Testis (tissue), 3 donors: Measurements from ENCODE around the gene LRRC27. TPM values are rescaled to one million over a fixed set of nuclear protein-coding genes. Genes with fewer than 3 reads are reported as not detected.

ENCODE experiments used
- DNase-seq: peaks from one replicate; pipeline ENCODE4 v3.0.0-alpha.2; 2019
- H3K27ac ChIP-seq, 2 donors: fragments of 200-600 bp; sonication (generic); one replicate each; pipeline ENCODE4 v1.5.1; 2019
- H3K27me3 ChIP-seq: fragments of 200-600 bp; sonication (generic); one replicate; pipeline ENCODE4 v1.5.1; 2019
- H3K36me3 ChIP-seq: fragments of 200-600 bp; sonication (generic); one replicate; pipeline ENCODE4 v1.5.1; 2017; ENCODE audit warnings: low read depth; ENCODE audit errors: missing control alignments
- H3K4me1 ChIP-seq: fragments of 200-600 bp; sonication (generic); one replicate; pipeline ENCODE4 v1.5.1; 2019
- H3K4me3 ChIP-seq, 2 donors: fragments of 200-600 bp; sonication (generic); one replicate each; pipeline ENCODE4 v1.5.1; 2017 to 2019
- H3K9me3 ChIP-seq: fragments of 200-600 bp; sonication (generic); one replicate; pipeline ENCODE4 v1.5.1; 2017
- POLR2A ChIP-seq: fragments of 450-650 bp; IDR thresholded peaks from one replicate; pipeline ENCODE4 v1.6.1; 2017; ENCODE audit warnings: antibody characterized with exemption, mild to moderate bottlenecking, moderate library complexity
- WGBS, 2 donors: methylation state at CpG; one replicate each; pipeline ENCODE4 v1.1.5; 2018; 5-methylcytosine and 5-hydroxymethylcytosine counted together
- intact Hi-C: fragments of 100-400 bp; cut with DNase I; formaldehyde crosslinking; loops from one replicate; pipeline ENCODE4 v1.15.1; 2023; ENCODE audit warnings: low total_unique reads
- polyA plus RNA-seq: library from polyadenylated mRNA; stranded (reverse); fragments of 350-450 nt; fragmentation: Illumina TruSeq; extraction: RNeasy Lipid Tissue Mini Kit (QIAGEN cat#74804); gene quantifications from one replicate; pipeline ENCODE4 v1.2.3, GENCODE V29; 2014; ENCODE audit warnings: low read depth, low replicate concordance; ENCODE audit not compliant: insufficient read depth
- total RNA-seq, 2 donors: library from RNA; depleted of rRNA; stranded (reverse); fragments of >200 nt; gene quantifications; one replicate each; pipeline ENCODE4 v1.2.3, GENCODE V29; 2016
- TF ChIP-seq, protein P1 (sequence below), 3 experiments: fragments of 450-650 bp in 2 of 3; fragments of 200-600 bp in 1 of 3; sonication (generic) in 1 of 3; IDR thresholded peaks; one replicate each; pipeline ENCODE4 v1.5.1; 2016 to 2019; ENCODE audit warnings: antibody characterized with exemption in 3 of 3, mild to moderate bottlenecking in 2 of 3, moderate library complexity in 1 of 3

Gene LRRC27
- total and polyA plus RNA-seq, 3 donors from 2014 or later = 49.4 to 164 (median 110) TPM

DNA sequence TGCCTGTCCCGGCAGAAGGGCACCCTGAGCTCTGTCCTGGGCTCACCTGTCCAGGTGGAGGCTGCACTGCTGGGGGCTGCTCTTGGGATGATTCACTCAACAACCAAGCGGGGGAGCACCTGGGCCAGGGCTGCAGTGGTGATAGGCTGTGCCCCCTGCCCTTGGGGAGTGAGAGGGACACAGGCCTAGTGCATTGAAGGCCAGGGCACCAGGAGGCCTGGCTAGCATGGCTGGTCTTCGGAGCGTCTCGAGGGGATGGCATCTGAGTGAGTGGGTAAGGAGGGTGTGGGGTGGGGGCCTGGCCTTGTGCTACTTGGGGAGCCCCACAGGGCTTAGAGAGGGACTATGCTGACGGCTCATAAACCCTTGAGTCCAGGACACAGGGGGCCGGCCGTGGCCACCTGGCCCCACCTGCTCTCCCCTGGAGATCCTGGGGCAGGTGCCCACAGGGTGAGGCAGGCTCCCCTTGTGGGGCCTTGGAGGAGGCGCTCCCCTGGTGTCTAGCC is 68.1 kb downstream of the LRRC27 start:
- no peaks in the 10 kb centered on the region for H3K9me3 ChIP-seq
- no peak for DNase-seq
- 93 to 97% methylated on average over 5 to 9 of the region's 9 CpGs for WGBS, 2 donors
- H3K36me3 ChIP-seq = no peaks in the 10 kb centered on the region
- no peaks in the 10 kb centered on the region for H3K27me3 ChIP-seq
- intact Hi-C loops = no loop called here
- no peak overlapping the region for H3K27ac ChIP-seq
- H3K4me1 ChIP-seq = peaks cover 18% of the 10 kb centered on the region
- TF ChIP-seq, protein P1, sequence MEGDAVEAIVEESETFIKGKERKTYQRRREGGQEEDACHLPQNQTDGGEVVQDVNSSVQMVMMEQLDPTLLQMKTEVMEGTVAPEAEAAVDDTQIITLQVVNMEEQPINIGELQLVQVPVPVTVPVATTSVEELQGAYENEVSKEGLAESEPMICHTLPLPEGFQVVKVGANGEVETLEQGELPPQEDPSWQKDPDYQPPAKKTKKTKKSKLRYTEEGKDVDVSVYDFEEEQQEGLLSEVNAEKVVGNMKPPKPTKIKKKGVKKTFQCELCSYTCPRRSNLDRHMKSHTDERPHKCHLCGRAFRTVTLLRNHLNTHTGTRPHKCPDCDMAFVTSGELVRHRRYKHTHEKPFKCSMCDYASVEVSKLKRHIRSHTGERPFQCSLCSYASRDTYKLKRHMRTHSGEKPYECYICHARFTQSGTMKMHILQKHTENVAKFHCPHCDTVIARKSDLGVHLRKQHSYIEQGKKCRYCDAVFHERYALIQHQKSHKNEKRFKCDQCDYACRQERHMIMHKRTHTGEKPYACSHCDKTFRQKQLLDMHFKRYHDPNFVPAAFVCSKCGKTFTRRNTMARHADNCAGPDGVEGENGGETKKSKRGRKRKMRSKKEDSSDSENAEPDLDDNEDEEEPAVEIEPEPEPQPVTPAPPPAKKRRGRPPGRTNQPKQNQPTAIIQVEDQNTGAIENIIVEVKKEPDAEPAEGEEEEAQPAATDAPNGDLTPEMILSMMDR (IDR thresholded peaks at IDR 0.05) = no peak
- no peak for TF ChIP-seq POLR2A
- no peak overlapping the region for H3K4me3 ChIP-seq

DNA sequence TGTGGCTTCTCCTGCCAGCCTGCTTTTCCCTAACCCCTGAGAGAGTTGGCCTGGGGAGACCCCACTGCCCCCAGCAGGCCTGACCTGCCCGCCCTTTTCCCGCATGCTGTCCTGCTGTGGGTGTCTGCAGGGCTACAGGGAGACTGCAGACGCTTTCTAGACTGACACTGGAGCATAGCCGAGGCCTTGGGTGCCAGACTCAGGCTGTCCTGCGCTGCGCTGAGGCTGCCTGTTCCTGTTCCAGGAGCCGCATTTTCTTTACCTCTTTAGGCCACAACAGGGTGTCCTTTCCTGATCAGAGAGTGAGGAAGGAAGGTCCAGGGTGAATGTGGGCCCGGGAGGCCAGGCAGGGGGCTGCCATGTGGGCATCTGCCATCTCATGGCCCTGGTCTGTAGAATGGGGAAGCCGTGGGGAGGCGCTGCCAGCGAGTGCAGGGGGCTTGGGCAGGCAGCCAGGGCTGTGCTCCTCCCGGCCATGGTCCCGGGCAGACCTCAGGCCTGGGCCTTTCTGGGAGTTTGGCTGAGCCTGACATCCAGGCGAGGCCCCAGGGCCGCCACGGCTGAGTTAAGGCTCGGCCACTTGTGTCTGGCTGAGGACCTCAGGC is 68.7 kb downstream of the LRRC27 start:
- intact Hi-C loops = no loop called here
- DNase-seq = no peak
- TF ChIP-seq, protein P1 (IDR thresholded peaks at IDR 0.05) = no peak
- no peak for TF ChIP-seq POLR2A
- WGBS, 2 donors = 76 to 82% methylated on average over 2 to 17 of the region's 17 CpGs
- Histone ChIP-seq H3K27ac (no peak overlapping the region), H3K9me3 (no peaks in the 10 kb centered on the region), H3K4me3 (no peak overlapping the region), H3K36me3 (no peaks in the 10 kb centered on the region), H3K27me3 (no peaks in the 10 kb centered on the region), H3K4me1 (peaks cover 12% of the 10 kb centered on the region)

DNA sequence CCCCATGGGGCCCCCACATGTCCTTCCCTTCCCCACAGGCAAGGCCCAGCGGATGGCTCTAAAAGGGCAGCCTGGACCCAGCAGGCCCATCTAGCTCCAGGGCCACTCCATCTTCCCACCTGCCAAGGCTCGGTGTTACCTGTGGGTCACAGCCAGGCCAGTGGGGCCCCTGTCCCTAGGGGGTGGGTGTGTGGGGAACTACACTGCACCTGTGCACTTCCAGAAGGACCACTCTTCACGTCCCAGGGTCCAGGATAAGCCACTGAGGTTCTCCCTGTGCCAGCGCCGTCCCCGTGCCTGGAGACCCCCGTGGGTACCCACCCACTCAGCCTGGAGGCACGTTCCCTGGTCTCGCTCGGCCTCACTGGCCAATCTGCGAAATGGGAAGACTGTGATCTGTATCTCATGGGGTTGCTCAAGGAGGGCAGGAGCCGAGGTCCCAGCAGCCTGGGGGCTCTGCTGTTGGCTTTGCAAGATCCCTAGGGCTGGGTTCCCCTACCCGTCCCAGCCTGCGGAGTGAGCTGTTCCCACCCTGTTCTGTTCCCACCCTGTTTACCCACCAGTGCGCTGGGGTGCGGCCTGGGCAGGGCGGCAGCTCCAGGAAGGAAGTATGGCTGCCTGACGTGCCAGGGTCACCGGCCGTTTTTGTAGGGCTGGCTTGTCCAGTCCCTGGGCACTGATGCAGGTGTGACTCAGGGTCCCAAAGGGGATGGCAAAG is 69.6 kb downstream of the LRRC27 start:
- H3K27ac ChIP-seq = no peak overlapping the region
- TF ChIP-seq, protein P1 (IDR thresholded peaks at IDR 0.05) = no peak
- TF ChIP-seq POLR2A = no peak
- WGBS, 2 donors = 96 to 100% methylated on average over 1 to 19 of the region's 20 CpGs
- peaks cover 16% of the 10 kb centered on the region for H3K4me1 ChIP-seq
- intact Hi-C loops = no loop called here
- H3K36me3 ChIP-seq = no peaks in the 10 kb centered on the region
- no peak overlapping the region for H3K4me3 ChIP-seq
- no peaks in the 10 kb centered on the region for H3K27me3 ChIP-seq
- no peak for DNase-seq
- H3K9me3 ChIP-seq = no peaks in the 10 kb centered on the region

DNA sequence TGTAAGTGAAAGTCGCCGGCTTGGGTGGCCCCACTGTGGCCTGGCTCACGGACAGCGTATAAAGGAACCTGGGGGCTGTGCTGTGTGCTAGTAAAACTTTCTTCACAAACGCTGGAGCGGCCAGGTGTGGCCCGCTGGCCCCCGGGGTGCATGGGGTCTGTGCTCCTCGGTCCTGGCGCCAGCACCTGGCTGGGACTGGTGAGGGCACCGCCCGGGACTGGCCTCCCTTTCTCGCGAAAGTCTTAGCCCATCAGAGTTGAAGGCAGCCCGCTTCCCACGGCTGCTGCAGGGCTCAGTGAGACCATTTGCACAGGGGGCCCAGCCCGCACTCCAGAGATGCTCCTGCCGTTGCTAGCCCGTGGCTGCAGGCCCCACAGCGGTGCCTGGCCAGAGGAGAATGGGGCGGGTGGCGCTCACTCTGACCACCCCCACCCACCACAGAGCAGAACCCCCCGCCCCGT is 70.8 kb downstream of the LRRC27 start:
- intact Hi-C loops = no loop called here

More for the DNA sequence above, 70.8 kb downstream of the LRRC27 start:
- H3K4me1 ChIP-seq = peaks cover 27% of the 10 kb centered on the region
- no peak overlapping the region for H3K4me3 ChIP-seq
- H3K9me3 ChIP-seq = no peaks in the 10 kb centered on the region
- 84 to 90% methylated on average over 7 to 24 of the region's 24 CpGs for WGBS, 2 donors
- H3K27me3 ChIP-seq = no peaks in the 10 kb centered on the region
- no peaks in the 10 kb centered on the region for H3K36me3 ChIP-seq
- no peak for DNase-seq
- no peak overlapping the region for H3K27ac ChIP-seq
- no peak for TF ChIP-seq POLR2A
- TF ChIP-seq, protein P1 (IDR thresholded peaks at IDR 0.05) = no peak
